ENCODE data around the gene TXN.

GRCh38 chr9:110293248-110293647 lies 36.9 kb upstream of the TXN start:
- TF ChIP-seq, protein P1, sequence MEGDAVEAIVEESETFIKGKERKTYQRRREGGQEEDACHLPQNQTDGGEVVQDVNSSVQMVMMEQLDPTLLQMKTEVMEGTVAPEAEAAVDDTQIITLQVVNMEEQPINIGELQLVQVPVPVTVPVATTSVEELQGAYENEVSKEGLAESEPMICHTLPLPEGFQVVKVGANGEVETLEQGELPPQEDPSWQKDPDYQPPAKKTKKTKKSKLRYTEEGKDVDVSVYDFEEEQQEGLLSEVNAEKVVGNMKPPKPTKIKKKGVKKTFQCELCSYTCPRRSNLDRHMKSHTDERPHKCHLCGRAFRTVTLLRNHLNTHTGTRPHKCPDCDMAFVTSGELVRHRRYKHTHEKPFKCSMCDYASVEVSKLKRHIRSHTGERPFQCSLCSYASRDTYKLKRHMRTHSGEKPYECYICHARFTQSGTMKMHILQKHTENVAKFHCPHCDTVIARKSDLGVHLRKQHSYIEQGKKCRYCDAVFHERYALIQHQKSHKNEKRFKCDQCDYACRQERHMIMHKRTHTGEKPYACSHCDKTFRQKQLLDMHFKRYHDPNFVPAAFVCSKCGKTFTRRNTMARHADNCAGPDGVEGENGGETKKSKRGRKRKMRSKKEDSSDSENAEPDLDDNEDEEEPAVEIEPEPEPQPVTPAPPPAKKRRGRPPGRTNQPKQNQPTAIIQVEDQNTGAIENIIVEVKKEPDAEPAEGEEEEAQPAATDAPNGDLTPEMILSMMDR (IDR thresholded peaks at IDR 0.05): no peak
- no peak for TF ChIP-seq POLR2A (IDR thresholded peaks at IDR 0.05)

Measured in esophagus squamous epithelium (tissue), 4 donors.